Progenitor cell of endocrine pancreas (in vitro differentiated cells): ENCODE data around the gene PRRG2. TPM values are rescaled to one million over a fixed set of nuclear protein-coding genes. Genes with fewer than 3 reads are reported as not detected.

Source experiments
- DNase-seq: peaks from one replicate; pipeline ENCODE4 v3.0.0; 2021; ENCODE audit warnings: low spot score; ENCODE audit not compliant: unreplicated experiment
- H3K27ac Mint-ChIP-seq: 2 replicates; pipeline ENCODE4 v1.8.0; 2021; ENCODE audit warnings: mild to moderate bottlenecking, moderate library complexity, mixed read lengths
- H3K27me3 Mint-ChIP-seq: 2 replicates; pipeline ENCODE4 v1.8.0; 2021; ENCODE audit warnings: mixed read lengths
- H3K36me3 Mint-ChIP-seq: 2 replicates; pipeline ENCODE4 v1.8.0; 2022; ENCODE audit warnings: mixed read lengths; ENCODE audit not compliant: insufficient read depth
- H3K4me1 Mint-ChIP-seq: 2 replicates; pipeline ENCODE4 v1.8.0; 2021; ENCODE audit warnings: low read depth, mixed read lengths
- H3K4me3 Mint-ChIP-seq: 2 replicates; pipeline ENCODE4 v1.8.0; 2021; ENCODE audit warnings: low read depth, mild to moderate bottlenecking, moderate library complexity, mixed read lengths
- H3K9me3 Mint-ChIP-seq: 2 replicates; pipeline ENCODE4 v1.8.0; 2021; ENCODE audit warnings: low read depth, mixed read lengths
- CTCF ChIP-seq: fragments of 200-600 bp; sonication (generic); IDR thresholded peaks from one replicate; pipeline ENCODE4 v1.5.0; 2021; ENCODE audit warnings: antibody characterized with exemption, mild to moderate bottlenecking; ENCODE audit not compliant: unreplicated experiment
- total RNA-seq: library from RNA; stranded (reverse); gene quantifications from 2 replicates; pipeline ENCODE4 v1.2.1, GENCODE V29; 2021

Gene PRRG2
- total RNA-seq, 1 donor from 2014 or later, result 6.8 TPM

DNA sequence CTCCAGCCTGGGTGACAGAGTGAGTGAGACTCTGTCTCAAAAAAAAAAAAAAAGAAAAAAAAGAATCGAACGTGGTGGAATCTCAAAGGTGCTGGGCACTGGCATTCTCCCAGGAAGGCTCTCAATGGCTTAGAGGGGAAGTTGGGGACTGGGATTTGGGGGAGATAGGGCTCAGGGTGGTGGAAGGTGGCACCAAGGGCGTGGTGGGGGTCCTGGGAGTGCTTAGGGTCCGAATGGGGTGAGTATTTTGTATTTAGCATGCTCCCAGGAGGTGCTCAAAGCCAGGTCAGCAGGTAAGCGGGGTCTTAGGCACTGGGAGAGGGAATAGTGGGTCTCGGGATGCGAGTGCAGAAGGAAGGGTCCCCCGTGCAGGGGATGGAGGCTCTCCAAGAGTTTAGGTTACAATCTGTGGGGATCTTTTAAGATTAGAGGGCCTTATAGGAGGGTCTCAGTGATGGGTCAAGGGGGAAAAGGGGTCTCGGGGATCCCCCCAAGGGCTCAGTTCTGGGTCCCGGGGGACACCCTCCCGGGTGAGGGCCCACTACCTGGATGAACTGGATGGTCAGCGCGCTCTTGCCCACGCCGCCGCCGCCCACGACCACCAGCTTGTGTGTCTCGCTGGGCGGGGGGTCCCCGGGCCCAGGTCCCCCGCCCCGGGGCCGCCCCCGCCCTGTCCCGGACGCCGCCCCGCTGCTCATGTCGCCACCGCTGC lies 58.4 kb downstream of the PRRG2 start:
- Mint-ChIP-seq H3K4me1 (peaks cover 41% of the 10 kb centered on the region), H3K27me3 (peaks cover 33% of the 10 kb centered on the region), H3K9me3 (no peaks in the 10 kb centered on the region), H3K36me3 (peaks cover 1% of the 10 kb centered on the region), H3K4me3 (peak overlapping the region; percentile 98), H3K27ac (peak overlapping the region; percentile 88)
- TF ChIP-seq CTCF, result no peak
- no peak for DNase-seq

DNA sequence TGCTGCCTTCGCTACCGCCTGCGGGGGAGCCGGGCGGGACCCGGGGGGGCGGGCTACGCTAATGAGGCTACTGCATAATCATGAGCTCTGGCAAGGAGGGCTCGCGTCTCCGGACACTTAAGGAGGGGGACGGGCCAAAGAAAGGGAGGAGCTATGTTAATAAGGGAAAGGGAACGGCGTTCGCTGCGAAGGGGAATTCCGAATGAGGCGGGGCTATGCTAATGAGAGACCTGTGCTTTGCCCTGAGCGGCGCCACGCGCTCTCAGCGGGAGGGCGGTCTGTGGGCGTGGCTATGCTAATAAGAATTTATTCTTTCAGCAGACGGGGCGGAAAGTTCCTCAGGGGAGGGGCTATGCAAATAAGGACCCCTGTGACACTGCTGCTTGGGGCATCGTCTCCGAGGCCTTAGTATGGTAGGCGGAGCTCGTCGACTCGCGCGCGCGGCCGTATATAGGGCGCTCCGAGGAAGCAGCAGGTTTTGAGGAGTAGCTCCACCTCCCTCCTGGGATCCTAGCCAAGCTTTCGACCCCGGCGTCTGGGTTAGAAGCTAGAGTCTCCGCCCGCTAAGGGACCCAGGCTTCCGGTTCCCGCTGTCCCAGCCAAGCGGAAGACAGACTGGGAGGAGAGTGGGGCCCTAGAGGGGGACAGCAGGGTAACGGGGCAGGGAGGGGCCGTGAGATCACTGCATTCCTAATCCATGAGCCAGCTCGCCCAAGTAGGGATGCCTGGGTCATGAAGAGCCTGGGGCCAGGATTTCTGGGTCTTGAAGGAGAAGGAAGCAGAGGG lies 59.2 kb downstream of the PRRG2 start, which contains the start of gene RRAS:
Gene RRAS, minus strand, starts transcription at position 31 of the 786 bp plus-strand sequence. CDS start 45 bp downstream, outside the sequence.
- Mint-ChIP-seq H3K36me3 (peaks cover 1% of the 10 kb centered on the region), H3K4me1 (peaks cover 41% of the 10 kb centered on the region), H3K27ac (peak within 1 kb of the TSS; percentile 100), H3K27me3 (peaks cover 30% of the 10 kb centered on the region), H3K9me3 (no peaks in the 10 kb centered on the region), H3K4me3 (peak within 1 kb of the TSS; percentile 98)
- TF ChIP-seq CTCF, result no peak
- peak; percentile 98 for DNase-seq

Other genes with a start within 250 kb of the PRRG2 start
- gene CD37, start 245.9 kb upstream of the PRRG2 start, total RNA-seq, result not detected in 2 replicates
- gene TEAD2, start 218.9 kb upstream of the PRRG2 start, total RNA-seq, result 226 and 235 TPM in 2 replicates
- gene DKKL1, start 217.4 kb upstream of the PRRG2 start, total RNA-seq, result 3.6 and 5.2 TPM in 2 replicates
- not detected in 2 replicates for gene KASH5, start 193.1 kb upstream of the PRRG2 start, total RNA-seq
- gene PTH2, start 157.9 kb upstream of the PRRG2 start, total RNA-seq, result not detected in 2 replicates
- gene GFY, start 155.9 kb upstream of the PRRG2 start, total RNA-seq, result not detected in 2 replicates
- 0.29 TPM in 2 replicates for gene SLC17A7, start 139.8 kb upstream of the PRRG2 start, total RNA-seq
- 125 TPM in 2 replicates for gene PIH1D1, start 129.5 kb upstream of the PRRG2 start, total RNA-seq
- gene ALDH16A1, start 128.1 kb upstream of the PRRG2 start, total RNA-seq, result 44.2 and 46.0 TPM in 2 replicates
- 0.96 and 1.1 TPM in 2 replicates for gene FLT3LG, start 107.1 kb upstream of the PRRG2 start, total RNA-seq
- gene RPL13A, start 93.7 kb upstream of the PRRG2 start, total RNA-seq, result 2,665 and 2,783 TPM in 2 replicates
- 2,272 and 2,377 TPM in 2 replicates for gene RPS11, start 84.9 kb upstream of the PRRG2 start, total RNA-seq
- gene FCGRT, start 68.7 kb upstream of the PRRG2 start, total RNA-seq, result 153 and 169 TPM in 2 replicates
- 43.4 and 58.0 TPM in 2 replicates for gene RCN3, start 53.3 kb upstream of the PRRG2 start, total RNA-seq
- gene NOSIP, start 760 bp upstream of the PRRG2 start, total RNA-seq, result 75.0 and 82.1 TPM in 2 replicates
- gene PRR12, start 9.9 kb downstream of the PRRG2 start, total RNA-seq, result 61.2 and 64.5 TPM in 2 replicates
- 2.6 and 3.9 TPM in 2 replicates for gene RRAS, start 58.8 kb downstream of the PRRG2 start, total RNA-seq
- 83.2 and 90.7 TPM in 2 replicates for gene SCAF1, start 60.9 kb downstream of the PRRG2 start, total RNA-seq
- 103 and 110 TPM in 2 replicates for gene IRF3, start 84.5 kb downstream of the PRRG2 start, total RNA-seq
- gene BCL2L12, start 84.6 kb downstream of the PRRG2 start, total RNA-seq, result 58.5 and 59.0 TPM in 2 replicates
- 299 and 306 TPM in 2 replicates for gene PRMT1, start 96.0 kb downstream of the PRRG2 start, total RNA-seq
- 7.7 TPM in 2 replicates for gene ADM5, start 108.3 kb downstream of the PRRG2 start, total RNA-seq
- 49.9 and 53.1 TPM in 2 replicates for gene CPT1C, start 109.8 kb downstream of the PRRG2 start, total RNA-seq
- not detected in 2 replicates for gene TSKS, start 182.0 kb downstream of the PRRG2 start, total RNA-seq
- 76.0 and 76.3 TPM in 2 replicates for gene AP2A1, start 185.7 kb downstream of the PRRG2 start, total RNA-seq
- gene FUZ, start 232.0 kb downstream of the PRRG2 start, total RNA-seq, result 37.8 and 40.0 TPM in 2 replicates
- 136 and 141 TPM in 2 replicates for gene MED25, start 237.0 kb downstream of the PRRG2 start, total RNA-seq